Measurements from ENCODE around the gene MYOCOS.

DNA sequence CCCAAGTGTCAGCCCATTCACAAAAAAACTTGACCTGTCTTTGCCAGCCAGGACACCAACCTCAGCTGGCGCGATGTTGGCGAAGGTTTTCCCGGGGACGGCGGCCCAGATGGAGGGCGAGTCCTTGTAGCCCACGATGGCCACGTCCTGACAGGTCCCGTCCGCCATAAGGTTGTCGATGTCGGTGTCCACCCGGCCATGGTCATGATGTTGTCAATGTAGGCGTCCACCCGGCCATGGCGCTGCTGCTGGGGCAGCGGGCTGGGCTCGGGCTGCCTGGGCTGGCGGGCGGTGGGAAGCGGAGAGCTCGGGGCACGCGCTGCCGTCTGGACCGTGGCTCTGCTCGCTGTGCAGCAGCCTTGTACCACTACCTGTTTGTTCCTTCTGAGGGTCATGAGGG lies 48.7 kb downstream of the MYOCOS start:
- TF ChIP-seq EZH2phosphoT487 (IDR thresholded peaks at IDR 0.05; ENCODE audit: insufficient read depth, low read depth) (no peak), EZH2 (IDR thresholded peaks at IDR 0.05; ENCODE audit: insufficient read depth, poor library complexity, severe bottlenecking) (no peak)
